SK-N-SH (cell line): ENCODE data around the gene LAPTM5. TPM values are rescaled to one million over a fixed set of nuclear protein-coding genes. Genes with fewer than 3 reads are reported as not detected.

Experiments
- CTCF ChIA-PET: fragments of 300-600, 350-600 bp; formaldehyde crosslinking; extraction: SDS; loops from one replicate; lab custom pipeline; 2021; lab: Yijun Ruan, JAX
- POLR2A ChIA-PET: fragments of 350-600 bp; sonication (Branson Sonifier 250); formaldehyde crosslinking; extraction: SDS; loops from one replicate; lab custom pipeline; 2020; ENCODE audit warnings: antibody characterized with exemption, inconsistent platforms; lab: Yijun Ruan, JAX
- DNase-seq: peaks from one replicate; pipeline ENCODE4 v3.0.0; 2012
- H2AFZ ChIP-seq: fragments of 200-600 bp; sonication (generic); 2 replicates; pipeline ENCODE4 v1.8.1; 2016; ENCODE audit warnings: antibody characterized with exemption, mild to moderate bottlenecking, low read depth
- H3F3A ChIP-seq: fragments of 200-600 bp; sonication (generic); replicated peaks from 2 replicates; pipeline ENCODE3; 2016; ENCODE audit warnings: antibody characterized with exemption, mild to moderate bottlenecking; ENCODE audit not compliant: insufficient read depth
- H3K27ac ChIP-seq, 2 experiments: fragments of 200-500 bp in 1 of 2; fragments of 200-600 bp in 1 of 2; sonication (Bioruptor generic) in 1 of 2; sonication (generic), shearing (Covaris generic) in 1 of 2; 2 replicates each; pipeline versions ENCODE4 v1.5.1 to v1.6.1; 2014 to 2016; ENCODE audit warnings: low read depth in 2 of 2, inconsistent platforms in 1 of 2, low read length in 1 of 2, mild to moderate bottlenecking in 1 of 2, mixed read lengths in 1 of 2
- H3K27me3 ChIP-seq: fragments of 200-600 bp; sonication (generic), shearing (Covaris generic); 2 replicates; pipeline ENCODE4 v1.6.1; 2016; ENCODE audit warnings: mixed run types; ENCODE audit not compliant: insufficient read depth
- H3K36me3 ChIP-seq, 2 experiments: fragments of 200-500 bp in 1 of 2; fragments of 200-600 bp in 1 of 2; sonication (Bioruptor generic) in 1 of 2; sonication (generic) in 1 of 2; replicated peaks in 1 of 2; 2 replicates each; pipeline versions ENCODE3 to v1.5.1; 2014 to 2016; ENCODE audit warnings: low read length in 1 of 2, mild to moderate bottlenecking in 1 of 2; ENCODE audit not compliant: insufficient read depth in 2 of 2, control insufficient read depth in 1 of 2
- H3K4me1 ChIP-seq, 2 experiments: fragments of 200-500 bp in 1 of 2; fragments of 200-600 bp in 1 of 2; sonication (Bioruptor generic) in 1 of 2; sonication (generic), shearing (Covaris generic) in 1 of 2; 2 replicates each; pipeline versions ENCODE4 v1.5.1 to v1.6.1; 2014 to 2016; ENCODE audit warnings: low read depth in 1 of 2, low read length in 1 of 2, mixed run types in 1 of 2; ENCODE audit not compliant: insufficient read depth in 2 of 2, control insufficient read depth in 1 of 2
- H3K4me2 ChIP-seq: fragments of 200-600 bp; sonication (generic), shearing (Covaris generic); 2 replicates; pipeline ENCODE4 v1.6.1; 2017; ENCODE audit warnings: mixed run types
- H3K4me3 ChIP-seq, 2 experiments: fragments of 200-500 bp in 1 of 2; fragments of 200-600 bp in 1 of 2; sonication (Bioruptor generic) in 1 of 2; sonication (generic), shearing (Covaris generic) in 1 of 2; 2 replicates each; pipeline versions ENCODE4 v1.5.1 to v1.8.1; 2014 to 2016; ENCODE audit warnings: low read depth in 2 of 2, inconsistent platforms in 1 of 2, low read length in 1 of 2, mild to moderate bottlenecking in 1 of 2, mixed read lengths in 1 of 2, moderate library complexity in 1 of 2
- H3K79me2 ChIP-seq: fragments of 200-600 bp; sonication (generic); 2 replicates; pipeline ENCODE4 v1.8.1; 2017; ENCODE audit warnings: mild to moderate bottlenecking; ENCODE audit not compliant: insufficient read depth
- H3K9ac ChIP-seq: fragments of 200-600 bp; sonication (generic); 2 replicates; pipeline ENCODE4 v1.6.1; 2017; ENCODE audit warnings: mixed run types
- H3K9me2 ChIP-seq: fragments of 200-600 bp; sonication (generic); 2 replicates; pipeline ENCODE4 v1.6.1; 2017; ENCODE audit warnings: mixed run types
- H3K9me3 ChIP-seq: fragments of 200-600 bp; sonication (generic); 2 replicates; pipeline ENCODE4 v1.6.1; 2017; ENCODE audit warnings: mixed run types, mild to moderate bottlenecking, moderate library complexity
- H4K20me1 ChIP-seq: fragments of 200-600 bp; sonication (generic); 2 replicates; pipeline ENCODE4 v1.6.1; 2017; ENCODE audit warnings: mild to moderate bottlenecking, mixed run types; ENCODE audit not compliant: insufficient read depth
- CTCF ChIP-seq: fragments of 200-600 bp; sonication (generic); IDR thresholded peaks from 2 replicates; pipeline ENCODE4 v1.6.1; 2017; ENCODE audit warnings: antibody characterized with exemption, mild to moderate bottlenecking, moderate library complexity
- EP300 ChIP-seq, 2 experiments: IDR thresholded peaks; 2 replicates each; pipeline versions ENCODE4 v1.4.0 to v1.6.1; 2012; ENCODE audit warnings: borderline replicate concordance in 1 of 2, low read depth in 1 of 2, low read length in 1 of 2
- EZH2phosphoT487 ChIP-seq: fragments of 200-600 bp; sonication (generic); IDR thresholded peaks from 2 replicates; pipeline ENCODE4 v1.6.1; 2017; ENCODE audit warnings: low read depth, mixed run types, mild to moderate bottlenecking, antibody characterized with exemption, moderate library complexity, borderline replicate concordance
- FOSL2 ChIP-seq: IDR thresholded peaks from 2 replicates; pipeline ENCODE4 v1.4.0; 2012; ENCODE audit warnings: low read depth, mild to moderate bottlenecking, moderate library complexity, borderline replicate concordance
- FOXM1 ChIP-seq: IDR thresholded peaks from 2 replicates; pipeline ENCODE4 v1.4.0; 2012; ENCODE audit warnings: low read depth, mild to moderate bottlenecking
- JUND ChIP-seq: IDR thresholded peaks from 2 replicates; pipeline ENCODE4 v1.4.0; 2012
- MXI1 ChIP-seq: IDR thresholded peaks from 2 replicates; pipeline ENCODE4 v1.6.1; 2012; ENCODE audit warnings: mild to moderate bottlenecking, low read depth, low read length, improper control_type of control experiment
- NFIC ChIP-seq: IDR thresholded peaks from 2 replicates; pipeline ENCODE4 v1.4.0; 2012; ENCODE audit warnings: borderline replicate concordance
- NRF1 ChIP-seq: IDR thresholded peaks from 2 replicates; pipeline ENCODE4 v1.6.1; 2012; ENCODE audit warnings: low read depth, mild to moderate bottlenecking, low read length
- RAD21 ChIP-seq: IDR thresholded peaks from 2 replicates; pipeline ENCODE4 v1.6.1; 2012; ENCODE audit warnings: mild to moderate bottlenecking, low read length
- RFX5 ChIP-seq: IDR thresholded peaks from 2 replicates; pipeline ENCODE4 v1.6.1; 2012; ENCODE audit warnings: mild to moderate bottlenecking, improper control_type of control experiment, low read length
- RXRA ChIP-seq: IDR thresholded peaks from 2 replicates; pipeline ENCODE4 v1.4.0; 2012; ENCODE audit warnings: low read depth, mild to moderate bottlenecking, borderline replicate concordance
- SMC3 ChIP-seq: IDR thresholded peaks from 2 replicates; pipeline ENCODE4 v1.6.1; 2012; ENCODE audit warnings: low read depth, low read length, improper control_type of control experiment
- TAF1 ChIP-seq: IDR thresholded peaks from 2 replicates; pipeline ENCODE4 v1.6.1; 2012; ENCODE audit warnings: low read depth, mild to moderate bottlenecking, low read length, moderate library complexity, borderline replicate concordance
- TCF12 ChIP-seq: IDR thresholded peaks from 2 replicates; pipeline ENCODE4 v1.4.0; 2012
- YY1 ChIP-seq: IDR thresholded peaks from 2 replicates; pipeline ENCODE4 v1.4.0; 2012; ENCODE audit warnings: low read depth, mild to moderate bottlenecking
- WGBS: methylation state at CpG from one replicate; pipeline ENCODE4 v1.1.6; 2017; ENCODE audit warnings: low lambda C conversion rate; 5-methylcytosine and 5-hydroxymethylcytosine counted together
- polyA plus RNA-seq, 3 experiments: library from polyadenylated mRNA; depleted of rRNA; stranded (reverse); fragments of >200 nt; gene quantifications; 2 replicates each; pipeline ENCODE4 v1.2.3, GENCODE V29; 2012
- TF ChIP-seq, protein P1 (sequence below): IDR thresholded peaks from 2 replicates; pipeline ENCODE4 v1.4.0; 2012; ENCODE audit warnings: low read depth, borderline replicate concordance

LAPTM5 gene
- polyA plus RNA-seq, 1 of the 3 experiments (the other 2 are of a cell fraction) = 1.1 TPM

- no peak for TF ChIP-seq CTCF
- TF ChIP-seq, all 33 proteins: peak for 0
These were observed 60.7 kb downstream of the LAPTM5 start (continued) for GRCh38 chr1:30696831-30697230.

DNA sequence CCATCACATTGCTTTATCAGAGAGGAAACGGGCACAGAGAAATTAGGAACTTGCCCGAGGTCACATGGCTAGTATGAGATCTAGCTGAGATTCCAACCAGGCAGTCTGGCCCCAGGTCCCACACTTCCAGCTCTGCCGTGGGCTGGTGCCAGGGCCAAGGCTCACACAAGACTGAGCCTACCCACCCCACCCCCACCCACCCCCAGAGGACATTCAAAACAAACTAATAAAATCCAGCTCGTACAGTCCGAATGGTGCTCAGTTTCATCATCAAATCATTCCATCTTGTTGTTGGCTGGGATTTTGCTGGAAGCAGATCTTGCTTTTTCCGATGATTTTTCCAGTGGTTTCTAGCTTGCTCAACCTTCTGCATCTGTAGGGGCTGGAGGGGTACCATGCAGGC is 62.1 kb downstream of the LAPTM5 start:
- CTCF ChIA-PET = interaction anchor here (0.9 to 1.7 kb wide), 2 partner anchors 13 to 316 kb away, joined by 4 to 8 read pairs; no protein-coding TSS in a partner anchor
- POLR2A ChIA-PET = no interaction called here

GRCh38 chr1:30694280-30695175 is 63.0 kb downstream of the LAPTM5 start:
- no peaks in the 10 kb centered on the region for H3K9me2 ChIP-seq
- WGBS = 37% methylated on average over 5 of the region's 8 CpGs
- no peaks in the 10 kb centered on the region for H3K27me3 ChIP-seq
- no peak for DNase-seq
- no peaks in the 10 kb centered on the region for H3F3A ChIP-seq
- H3K4me1 ChIP-seq = peaks cover 0 to 51% of the 10 kb centered on the region in 2 experiments; a peak in 2 of 4 replicates
- H4K20me1 ChIP-seq = no peaks in the 10 kb centered on the region
- ChIA-PET POLR2A (no interaction called here), CTCF (interaction anchor here (0.8 kb wide), 1 partner anchor 12 kb away, joined by 3 read pairs; no protein-coding TSS in a partner anchor)
- no peaks in the 10 kb centered on the region for H3K79me2 ChIP-seq
- H3K9ac ChIP-seq = no peak overlapping the region
- no peak overlapping the region for H2AFZ ChIP-seq
- H3K4me3 ChIP-seq = no peak overlapping the region
- H3K27ac ChIP-seq = peak overlapping the region in 1 of 2 experiments; percentile 25; a peak in 1 of 4 replicates
- no peaks in the 10 kb centered on the region for H3K9me3 ChIP-seq
- H3K4me2 ChIP-seq = no peak overlapping the region
- no peaks in the 10 kb centered on the region for H3K36me3 ChIP-seq
- TF ChIP-seq MXI1 (no peak; the same call in 1 of the 2 replicates), TCF12 (no peak), EZH2phosphoT487 (no peak), FOSL2 (no peak), JUND (no peak), SMC3 (no peak), RXRA (no peak), TAF1 (no peak), RAD21 (no peak), RFX5 (no peak), FOXM1 (no peak), YY1 (no peak), NRF1 (no peak)
- TF ChIP-seq, protein P1, sequence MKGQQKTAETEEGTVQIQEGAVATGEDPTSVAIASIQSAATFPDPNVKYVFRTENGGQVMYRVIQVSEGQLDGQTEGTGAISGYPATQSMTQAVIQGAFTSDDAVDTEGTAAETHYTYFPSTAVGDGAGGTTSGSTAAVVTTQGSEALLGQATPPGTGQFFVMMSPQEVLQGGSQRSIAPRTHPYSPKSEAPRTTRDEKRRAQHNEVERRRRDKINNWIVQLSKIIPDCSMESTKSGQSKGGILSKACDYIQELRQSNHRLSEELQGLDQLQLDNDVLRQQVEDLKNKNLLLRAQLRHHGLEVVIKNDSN = no peak

More for the DNA sequence above, 62.1 kb downstream of the LAPTM5 start:
- no peak overlapping the region for H2AFZ ChIP-seq
- no peak overlapping the region for H3K9ac ChIP-seq
- TF ChIP-seq NFIC (no peak), RAD21 (0 out of 2 replicates have a peak, but pooled peaks have one; percentile 1), EP300 (IDR thresholded peaks at IDR 0.05; ENCODE audit: borderline replicate concordance in 1 of 2, low read depth in 1 of 2, low read length in 1 of 2) (peak in 1 of 2 experiments; percentile 45; a peak in 1 of 4 replicates), CTCF (no peak), TAF1 (no peak)
- TF ChIP-seq, all 33 proteins: peak for 2
- no peaks in the 10 kb centered on the region for H3K79me2 ChIP-seq
- no peak overlapping the region for H3K4me2 ChIP-seq
- peak; percentile 70 for DNase-seq
- no peaks in the 10 kb centered on the region for H3K36me3 ChIP-seq
- H3K9me3 ChIP-seq = no peaks in the 10 kb centered on the region
- H3K4me1 ChIP-seq = peaks cover 0 to 42% of the 10 kb centered on the region in 2 experiments; a peak in 1 of 4 replicates
- H3F3A ChIP-seq = no peaks in the 10 kb centered on the region
- H3K9me2 ChIP-seq = no peaks in the 10 kb centered on the region
- H3K4me3 ChIP-seq = no peak overlapping the region
- peak overlapping the region in 1 of 2 experiments; percentile 24; a peak in 1 of 4 replicates for H3K27ac ChIP-seq
- WGBS = 11% methylated on average over 6 of the region's 6 CpGs
- H3K27me3 ChIP-seq = no peaks in the 10 kb centered on the region
- no peaks in the 10 kb centered on the region for H4K20me1 ChIP-seq
